Calu3 (cell line): ENCODE results near the gene RAD51C. TPM values are rescaled to one million over a fixed set of nuclear protein-coding genes. Genes with fewer than 3 reads are reported as not detected.
"Not testable (repeated sequence)": the region's sequence is repeated elsewhere in the genome, so short reads cannot be mapped to it uniquely, and the experiment has no call there.

Experiments used
- BruUV-seq: library from RNA; stranded (reverse); fragments of 400-500 nt; replicated peaks from 2 replicates; lab custom pipeline; 2021; lab: Mats Ljungman, UMichigan
- CTCF ChIA-PET: fragments of 300-600 bp; sonication (Branson Sonifier 250); formaldehyde crosslinking; loops from one replicate; lab custom pipeline; 2022; ENCODE audit warnings: antibody characterized with exemption; lab: Charles Lee
- DNase-seq: peaks from one replicate; pipeline ENCODE4 v3.0.0; 2022
- H3K27ac Mint-ChIP-seq: one replicate; pipeline ENCODE4 v1.8.0; 2022; ENCODE audit warnings: mixed read lengths; ENCODE audit not compliant: unreplicated experiment
- H3K27me3 Mint-ChIP-seq: one replicate; pipeline ENCODE4 v1.8.0; 2022; ENCODE audit warnings: mixed read lengths; ENCODE audit not compliant: unreplicated experiment
- H3K36me3 Mint-ChIP-seq: one replicate; pipeline ENCODE4 v1.8.0; 2022; ENCODE audit warnings: mild to moderate bottlenecking, moderate library complexity, mixed read lengths; ENCODE audit not compliant: insufficient read depth, unreplicated experiment
- H3K4me1 Mint-ChIP-seq: one replicate; pipeline ENCODE4 v1.8.0; 2022; ENCODE audit warnings: mild to moderate bottlenecking, low read depth, mixed read lengths; ENCODE audit not compliant: unreplicated experiment
- H3K4me3 Mint-ChIP-seq: one replicate; pipeline ENCODE4 v1.8.0; 2022; ENCODE audit warnings: mild to moderate bottlenecking, low read depth, moderate library complexity, mixed read lengths; ENCODE audit not compliant: unreplicated experiment
- H3K9me3 Mint-ChIP-seq: one replicate; pipeline ENCODE4 v1.8.0; 2022; ENCODE audit warnings: low read depth, mixed read lengths; ENCODE audit not compliant: unreplicated experiment
- CTCF ChIP-seq: fragments of 200-600 bp; IDR thresholded peaks from one replicate; pipeline ENCODE4 v1.8.0; 2022; ENCODE audit warnings: antibody characterized with exemption; ENCODE audit not compliant: unreplicated experiment
- intact Hi-C: fragments of 100-400 bp; cut with micrococcal nuclease; formaldehyde crosslinking; loops from one replicate; pipeline ENCODE4 v1.10.0; 2022; ENCODE audit not compliant: unreplicated experiment
- total RNA-seq: library from RNA; stranded (reverse); gene quantifications from 2 replicates; pipeline ENCODE4 v1.2.3, GENCODE V29; 2022

Gene RAD51C
- total RNA-seq, 1 experiment from 2014 or later: 28.4 TPM

GRCh38 chr17:58679263-58680037 is 13.0 kb upstream of the RAD51C start:
- TF ChIP-seq CTCF: no peak
- Mint-ChIP-seq H3K36me3 (no peaks in the 10 kb centered on the region), H3K9me3 (no peaks in the 10 kb centered on the region), H3K27ac (no peak overlapping the region), H3K27me3 (no peaks in the 10 kb centered on the region), H3K4me1 (no peaks in the 10 kb centered on the region), H3K4me3 (no peak overlapping the region)
- intact Hi-C loops: no loop called here
- DNase-seq: no peak
- no TSS peak for BruUV-seq
- CTCF ChIA-PET: no interaction called here

GRCh38 chr17:58680038-58680369 is 12.4 kb upstream of the RAD51C start:
- intact Hi-C loops: no loop called here
- CTCF ChIA-PET: no interaction called here

GRCh38 chr17:58684003-58684402 is 8.4 kb upstream of the RAD51C start:
- Mint-ChIP-seq H3K4me1 (no peaks in the 10 kb centered on the region), H3K27ac (no peak overlapping the region)
- intact Hi-C loops: no loop called here

More at GRCh38 chr17:58680038-58680369, 12.4 kb upstream of the RAD51C start:
- Mint-ChIP-seq H3K36me3 (no peaks in the 10 kb centered on the region), H3K4me3 (no peak overlapping the region), H3K9me3 (no peaks in the 10 kb centered on the region), H3K27me3 (no peaks in the 10 kb centered on the region), H3K4me1 (no peaks in the 10 kb centered on the region), H3K27ac (no peak overlapping the region)
- TF ChIP-seq CTCF: no peak
- DNase-seq: no peak
- BruUV-seq: no TSS peak

GRCh38 chr17:58684462-58684861 is 7.9 kb upstream of the RAD51C start:
- H3K36me3 Mint-ChIP-seq, H3K9me3 Mint-ChIP-seq, H3K4me1 Mint-ChIP-seq, CTCF ChIA-PET, H3K27ac Mint-ChIP-seq, intact Hi-C loops, BruUV-seq, DNase-seq, H3K4me3 Mint-ChIP-seq, H3K27me3 Mint-ChIP-seq: not testable (repeated sequence)

More at GRCh38 chr17:58684003-58684402, 8.4 kb upstream of the RAD51C start:
- no peak for TF ChIP-seq CTCF
- Mint-ChIP-seq H3K27me3 (no peaks in the 10 kb centered on the region), H3K36me3 (no peaks in the 10 kb centered on the region), H3K4me3 (no peak overlapping the region), H3K9me3 (no peaks in the 10 kb centered on the region)
- no peak for DNase-seq
- no TSS peak for BruUV-seq
- CTCF ChIA-PET: no interaction called here

GRCh38 chr17:58686980-58687379 is 5.4 kb upstream of the RAD51C start:
- no peak for DNase-seq
- H3K4me1 Mint-ChIP-seq: no peaks in the 10 kb centered on the region
- no peaks in the 10 kb centered on the region for H3K27me3 Mint-ChIP-seq
- no peak overlapping the region for H3K4me3 Mint-ChIP-seq
- CTCF ChIA-PET: interaction anchor here (0.6 kb wide), 1 partner anchor 17 kb away, joined by 5 read pairs; no protein-coding TSS in a partner anchor
- H3K9me3 Mint-ChIP-seq: no peaks in the 10 kb centered on the region
- no TSS peak for BruUV-seq
- intact Hi-C loops: no loop called here
- no peak overlapping the region for H3K27ac Mint-ChIP-seq
- TF ChIP-seq CTCF: no peak
- no peaks in the 10 kb centered on the region for H3K36me3 Mint-ChIP-seq
